Stimulated activated CD8-positive, alpha-beta memory T cell treated with anti-CD3 and anti-CD28 coated beads, Interleukin-7, amount 100 ng/mL, for 48 hours (primary cell): Measurements from ENCODE around the gene VTN.

Experiments used
- DNase-seq, 2 donors: peaks; one replicate each; pipeline ENCODE4 v3.0.0-alpha.2; 2020; ENCODE audit warnings: low read depth in 1 of 2; ENCODE audit errors: extremely low read depth in 1 of 2

VTN gene

GRCh38 chr17:28371245-28372202 lies 1.4 kb upstream of the VTN start, which contains the start of gene SARM1:
Gene SARM1 (plus strand): TSS chr17:28371694. CDS start chr17:28372033, 339 bp downstream.
- DNase-seq: peak; percentile 78 to 91

DNA sequence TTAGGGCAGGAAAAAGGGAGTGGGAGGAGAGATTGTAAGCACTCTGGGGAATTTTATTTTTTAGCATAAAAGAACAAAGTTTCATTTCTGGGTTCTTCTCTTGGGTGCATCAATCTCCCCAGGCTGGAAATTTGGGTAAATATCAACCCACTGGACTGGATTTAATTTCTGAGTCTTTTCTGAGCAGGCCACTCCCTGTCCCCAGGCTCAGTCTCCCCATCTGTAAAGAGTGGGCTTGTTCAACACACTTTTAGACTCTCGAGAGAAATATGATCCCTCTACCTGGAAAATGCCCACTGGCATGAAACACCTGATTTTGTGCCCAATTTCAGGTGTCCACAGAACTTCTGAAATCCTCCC lies 617 bp upstream of the VTN start:
- DNase-seq: no peak

DNA sequence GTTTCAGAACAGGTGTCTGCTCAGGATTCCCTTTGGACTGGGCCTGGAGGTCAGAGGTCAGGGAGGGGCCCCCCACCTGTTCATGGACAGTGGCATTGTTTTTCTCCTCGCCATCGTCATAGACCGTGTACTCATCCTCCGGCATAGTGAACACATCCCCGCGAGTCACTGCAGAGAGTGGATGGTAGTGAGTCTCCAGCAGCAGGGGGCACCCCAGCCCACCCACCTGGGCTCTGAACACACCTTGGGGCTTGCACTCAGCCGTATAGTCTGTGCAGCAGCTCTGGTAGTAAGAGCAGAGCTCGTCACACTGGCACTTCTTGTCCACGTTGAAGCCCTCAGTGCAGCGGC lies 448 bp downstream of the VTN start:
- DNase-seq: no peak

DNA sequence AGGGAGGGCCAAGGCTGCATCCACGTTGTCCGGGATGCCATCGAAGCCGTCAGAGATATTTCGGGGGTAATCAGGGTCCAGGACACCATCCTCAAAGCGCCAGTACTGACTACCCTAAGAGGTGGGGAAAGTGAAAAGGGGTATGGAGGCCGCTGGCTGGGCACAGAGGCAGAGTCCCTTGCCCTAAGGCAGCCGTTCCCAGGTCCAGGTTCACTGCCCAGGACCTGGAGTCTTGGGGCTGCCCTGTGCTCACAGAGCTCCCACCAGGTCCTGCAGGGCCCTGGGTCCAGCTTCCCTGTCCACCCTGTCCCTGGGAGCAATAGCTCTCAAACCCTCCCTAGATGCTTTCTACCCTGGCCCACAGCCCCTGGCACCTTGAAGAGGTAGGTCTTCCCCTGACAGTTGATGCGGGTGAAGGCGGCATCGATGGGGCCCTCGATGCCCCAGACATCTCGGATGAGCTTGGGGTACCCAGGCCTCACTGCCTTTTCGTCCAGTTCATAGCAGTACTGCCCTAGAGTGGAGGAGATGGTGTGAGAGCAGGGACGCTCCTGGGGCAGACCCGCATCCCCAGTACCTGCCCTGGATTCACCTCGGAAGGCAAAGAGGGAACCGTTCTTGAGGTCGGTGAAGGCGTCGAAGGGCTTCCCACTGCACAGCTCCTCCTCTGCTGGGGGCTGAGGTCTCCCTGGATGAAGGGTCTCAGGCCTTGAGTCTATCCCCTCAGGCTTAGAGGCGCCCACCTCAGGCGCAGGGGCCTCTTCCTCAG lies 1.0 kb downstream of the VTN start:
- DNase-seq: no peak

- no peak for DNase-seq
Measured at GRCh38 chr17:28368306-28368831, 1.7 kb downstream of the VTN start.

- no peak for DNase-seq
Measured at GRCh38 chr17:28367641-28368305, 2.3 kb downstream of the VTN start.

DNA sequence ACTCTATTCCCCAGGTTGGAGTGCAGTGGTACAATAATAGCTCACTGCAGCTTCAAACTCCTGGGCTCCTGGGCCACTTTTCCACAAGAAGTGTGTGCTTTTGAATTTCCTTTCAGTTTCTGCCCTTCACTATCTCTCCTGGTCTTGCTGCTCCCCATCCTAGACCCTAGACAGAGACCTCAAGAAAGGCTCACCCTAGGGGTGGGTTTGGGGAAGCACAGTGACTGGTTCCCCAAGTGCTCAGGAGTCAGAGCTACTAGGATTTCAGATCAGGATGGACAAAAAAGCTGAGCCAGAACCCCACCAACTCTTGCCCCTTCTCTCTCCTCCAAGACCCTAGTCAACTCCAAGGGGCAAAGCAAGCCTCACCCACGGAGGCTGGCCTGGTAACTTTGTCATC lies 3.5 kb downstream of the VTN start:
- DNase-seq: no peak

GRCh38 chr17:28365487-28365886 lies 4.6 kb downstream of the VTN start:
- DNase-seq: no peak

GRCh38 chr17:28364665-28365363 lies 5.3 kb downstream of the VTN start, which contains the start of gene SEBOX:
Gene SEBOX (minus strand): TSS chr17:28365199. CDS start chr17:28365151, 48 bp downstream.
- no peak for DNase-seq

GRCh38 chr17:28363776-28364650 lies 6.1 kb downstream of the VTN start:
- no peak for DNase-seq

- DNase-seq: no peak
Measured at GRCh38 chr17:28363186-28363585, 6.9 kb downstream of the VTN start.

DNA sequence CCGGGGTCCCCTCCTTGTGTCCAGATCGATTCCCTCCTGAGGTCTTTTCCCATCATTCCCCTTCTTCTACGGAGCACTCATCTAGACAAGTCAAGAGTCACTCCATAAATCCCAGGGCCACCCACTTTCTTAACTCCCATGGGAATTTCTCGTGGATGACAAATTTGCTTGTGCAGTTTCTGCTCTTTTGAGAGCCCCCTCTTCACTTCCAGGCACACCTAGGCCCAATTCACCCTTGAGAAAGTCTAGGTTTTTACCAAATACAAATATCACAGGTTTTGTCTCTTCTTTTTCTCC lies 12.3 kb downstream of the VTN start:
- DNase-seq: no peak

GRCh38 chr17:28357061-28357900 lies 12.8 kb downstream of the VTN start, which contains the start of gene POLDIP2:
Gene POLDIP2 (minus strand): TSS chr17:28357527. CDS start chr17:28357448, 79 bp downstream.
- DNase-seq: peak; percentile 89 to 92

DNA sequence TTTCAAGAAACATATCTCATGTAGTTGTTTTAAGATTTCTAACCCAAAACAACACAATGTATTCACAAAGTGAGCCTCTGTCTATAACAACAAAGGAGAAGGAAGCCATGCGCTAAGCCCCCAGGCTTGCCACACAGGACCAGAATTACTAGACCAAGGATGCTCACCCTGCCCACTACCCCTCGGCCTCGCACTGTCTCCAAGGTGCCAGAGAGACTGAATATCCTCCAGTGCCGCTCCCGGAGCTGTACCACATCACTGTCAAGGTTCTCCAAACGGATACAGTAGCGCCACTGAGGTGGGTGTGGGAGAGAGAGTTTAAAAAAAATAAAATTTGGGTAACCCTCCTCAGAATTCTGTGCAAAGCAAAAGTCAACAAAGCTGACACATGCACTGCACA lies 19.8 kb downstream of the VTN start:
- DNase-seq: no peak

GRCh38 chr17:28348979-28349378 lies 21.1 kb downstream of the VTN start:
- no peak for DNase-seq

DNA sequence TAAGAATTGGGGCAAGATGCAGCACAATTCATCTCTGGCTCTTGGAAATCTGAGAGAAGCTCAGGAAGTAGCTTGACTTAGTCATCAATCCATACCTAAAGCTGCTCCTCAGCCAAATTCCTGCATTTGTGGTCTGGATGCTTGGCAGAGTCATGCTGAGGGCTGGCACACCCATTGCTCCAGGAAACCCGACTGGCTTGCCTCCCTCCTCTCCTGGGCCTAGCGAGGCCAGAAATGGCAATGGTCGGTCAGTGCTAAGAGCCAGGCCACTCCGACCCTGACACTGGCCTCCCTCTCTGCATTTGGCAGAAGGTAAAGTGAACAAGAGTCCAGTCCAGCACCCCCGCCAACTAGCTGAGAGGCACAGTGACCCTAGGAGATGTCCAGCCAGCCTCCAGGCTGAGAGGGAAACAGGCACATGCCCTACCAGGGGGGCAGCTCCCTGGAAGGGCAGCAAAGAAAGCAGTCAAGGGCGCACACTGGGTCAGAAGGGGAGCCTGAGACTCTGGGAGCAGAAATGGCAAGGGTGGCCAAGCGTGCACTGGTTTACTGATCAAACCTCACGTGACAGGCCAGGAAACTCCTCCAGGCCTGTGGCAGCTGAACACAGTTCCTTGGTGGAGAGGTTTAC lies 22.7 kb downstream of the VTN start:
- no peak for DNase-seq

GRCh38 chr17:28346746-28347246 lies 23.3 kb downstream of the VTN start:
- DNase-seq: no peak

GRCh38 chr17:28346199-28346580 lies 23.9 kb downstream of the VTN start:
- DNase-seq: no peak
